Ovary (tissue), 9 donors: ENCODE results near the gene EXD3. TPM values are rescaled to one million over a fixed set of nuclear protein-coding genes. Genes with fewer than 3 reads are reported as not detected.

Experiments
- DNase-seq, 5 donors: peaks; one replicate each; pipeline ENCODE4 v3.0.0-alpha.2; 2019 to 2020
- H3K27ac ChIP-seq, 2 donors: fragments of 200-600 bp; one replicate each; pipeline versions ENCODE4 v1.5.1 to v1.8.0; 2019 to 2022
- H3K27me3 ChIP-seq: fragments of 200-600 bp; one replicate; pipeline ENCODE4 v1.8.0; 2022
- H3K36me3 ChIP-seq: fragments of 200-600 bp; sonication (generic); one replicate; pipeline ENCODE4 v1.5.1; 2019
- H3K4me1 ChIP-seq: one replicate; pipeline ENCODE4 v1.8.1; 2013; ENCODE audit warnings: mild to moderate bottlenecking, moderate library complexity; ENCODE audit not compliant: insufficient read depth
- H3K4me3 ChIP-seq: fragments of 200-600 bp; sonication (generic); one replicate; pipeline ENCODE4 v1.5.1; 2017
- H3K9me3 ChIP-seq, 2 donors: fragments of 200-600 bp in 1 of 2; sonication (generic) in 1 of 2; one replicate each; pipeline versions ENCODE4 v1.5.1 to v1.8.1; 2013 to 2019; ENCODE audit warnings: mild to moderate bottlenecking in 1 of 2, moderate library complexity in 1 of 2
- EP300 ChIP-seq: sonication (generic); formaldehyde crosslinking; IDR thresholded peaks from one replicate; pipeline ENCODE4 v1.6.1; 2017; ENCODE audit warnings: antibody characterized with exemption
- POLR2A ChIP-seq: fragments of 450-650 bp; IDR thresholded peaks from one replicate; pipeline ENCODE4 v1.6.1; 2017; ENCODE audit warnings: antibody characterized with exemption, mild to moderate bottlenecking, moderate library complexity
- WGBS, 3 donors: extraction: QIAGEN DNeasy Blood & Tissue Kit in 1 of 3; methylation state at CpG; one replicate each; pipeline versions ENCODE4 v1.1.5 to v1.1.7; 2013 to 2017; 5-methylcytosine and 5-hydroxymethylcytosine counted together
- intact Hi-C, 4 donors: fragments of 100-400 bp; cut with DNase I; formaldehyde crosslinking; loops; one replicate each; pipeline versions ENCODE4 v1.11.0 to v1.15.1; 2022 to 2023
- polyA plus RNA-seq, 2 donors: library from polyadenylated mRNA; stranded (reverse); fragments of 200-250 nt in 1 of 2; fragments of 350-450 nt in 1 of 2; fragmentation: Illumina TruSeq in 1 of 2; extraction: RNeasy Lipid Tissue Mini Kit (QIAGEN cat#74804) in 1 of 2; gene quantifications; one replicate each; pipeline ENCODE4 v1.2.3, GENCODE V29; 2013 to 2014
- total RNA-seq, 7 donors: library from RNA; depleted of rRNA in 2 of 7; stranded (reverse); fragments of >200 nt in 2 of 7; fragmentation: NEBNext Ultra II Directional in 3 of 7; extraction: Animal tissue kit (Norgen Biotek cat#: 25700) in 3 of 7; gene quantifications; one replicate each; pipeline versions ENCODE4 v1.1.0 to v1.2.4, GENCODE V29; 2016 to 2023
- TF ChIP-seq, protein P1 (sequence below), 3 donors: fragments of 450-650 bp in 2 of 3; fragments of 200-600 bp in 1 of 3; IDR thresholded peaks; one replicate each; pipeline versions ENCODE4 v1.5.1 to v1.8.0; 2016 to 2022; ENCODE audit warnings: antibody characterized with exemption in 3 of 3, mild to moderate bottlenecking in 1 of 3
- donor health status: DM: no; HTN: no; CAD: no; lungs with moderate emphysema.
- donor health status: DM: no; HTN: no; CAD: no.
- donor health status: Bipolar disorder and iron deficiency.
- donor health status: DM: yes; HTN: yes; CAD: no.
- donor health status: DM: no; HTN: no; CAD: no.
- donor health status: DM: yes; HTN: yes; CAD: no.

EXD3 gene
- total and polyA plus RNA-seq, 9 donors: 1.0 to 30.6 (median 23.4) TPM

DNA sequence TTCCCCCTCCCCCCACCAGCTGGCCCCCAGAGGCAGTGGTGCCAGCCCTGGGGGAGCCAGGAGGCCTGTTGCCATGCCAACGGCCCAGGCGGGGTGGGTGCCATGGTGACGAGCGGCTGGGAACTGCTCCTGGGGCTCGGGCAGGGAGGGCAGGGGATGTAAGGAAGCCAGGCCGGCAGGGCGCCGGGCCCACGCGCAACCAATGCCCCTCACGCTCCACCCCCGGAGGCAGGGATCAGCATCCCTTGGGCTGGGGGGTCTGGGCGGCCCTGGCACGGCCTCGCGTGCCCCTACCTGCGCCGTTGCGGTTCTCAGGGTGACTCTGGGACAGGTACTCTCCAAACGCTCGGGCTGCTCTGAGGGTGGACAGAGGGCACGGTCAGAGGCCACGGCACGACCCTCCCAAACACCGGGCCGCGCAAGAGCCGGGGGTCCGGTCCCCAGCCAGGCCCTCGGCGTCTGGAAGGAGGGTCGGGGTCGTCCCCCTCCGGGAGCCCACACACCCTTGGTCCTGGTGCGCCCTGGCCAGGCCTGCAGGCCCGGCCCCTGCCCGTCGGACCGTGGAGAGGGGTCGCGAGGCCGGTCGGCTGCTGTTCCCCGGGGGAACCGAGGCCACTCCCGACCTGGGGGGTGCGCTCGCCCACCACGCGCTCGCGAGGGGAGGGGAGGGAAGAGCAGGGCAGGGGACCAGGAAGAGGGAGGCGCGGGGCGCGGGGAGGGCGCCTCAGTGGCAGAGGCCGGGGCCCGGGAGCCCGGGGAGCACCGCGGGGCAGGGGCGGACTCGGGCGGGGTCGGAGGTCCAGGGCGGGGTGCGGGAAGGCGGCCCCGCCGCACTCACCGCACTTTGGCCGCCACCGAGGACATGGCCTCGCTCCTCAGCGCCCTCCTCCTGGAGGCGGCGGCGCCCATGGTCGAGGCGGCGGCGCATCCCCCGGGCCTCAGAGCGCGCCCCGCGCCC, 35.5 kb upstream of the EXD3 start:
- peak; percentile 38 to 73 (median 59) for DNase-seq
- WGBS, 3 donors: 7 to 19% (median 18%) methylated on average over 37 to 86 of the region's 88 CpGs
- Histone ChIP-seq H3K9me3 (no peaks in the 10 kb centered on the region), H3K27me3 (no peaks in the 10 kb centered on the region), H3K4me1 (peaks cover 15% of the 10 kb centered on the region), H3K36me3 (no peaks in the 10 kb centered on the region), H3K4me3 (peak overlapping the region; percentile 46), H3K27ac (peak overlapping the region in 1 of 2 donors; percentile 72)
- intact Hi-C loops: loop anchor here in 1 of 4 donors (2.0 kb wide), 1 partner anchor 36 kb away; the partner anchor contains the start of genes EXD3 and NOXA1
- no peak for TF ChIP-seq EP300
- no peak for TF ChIP-seq POLR2A
- TF ChIP-seq, protein P1, sequence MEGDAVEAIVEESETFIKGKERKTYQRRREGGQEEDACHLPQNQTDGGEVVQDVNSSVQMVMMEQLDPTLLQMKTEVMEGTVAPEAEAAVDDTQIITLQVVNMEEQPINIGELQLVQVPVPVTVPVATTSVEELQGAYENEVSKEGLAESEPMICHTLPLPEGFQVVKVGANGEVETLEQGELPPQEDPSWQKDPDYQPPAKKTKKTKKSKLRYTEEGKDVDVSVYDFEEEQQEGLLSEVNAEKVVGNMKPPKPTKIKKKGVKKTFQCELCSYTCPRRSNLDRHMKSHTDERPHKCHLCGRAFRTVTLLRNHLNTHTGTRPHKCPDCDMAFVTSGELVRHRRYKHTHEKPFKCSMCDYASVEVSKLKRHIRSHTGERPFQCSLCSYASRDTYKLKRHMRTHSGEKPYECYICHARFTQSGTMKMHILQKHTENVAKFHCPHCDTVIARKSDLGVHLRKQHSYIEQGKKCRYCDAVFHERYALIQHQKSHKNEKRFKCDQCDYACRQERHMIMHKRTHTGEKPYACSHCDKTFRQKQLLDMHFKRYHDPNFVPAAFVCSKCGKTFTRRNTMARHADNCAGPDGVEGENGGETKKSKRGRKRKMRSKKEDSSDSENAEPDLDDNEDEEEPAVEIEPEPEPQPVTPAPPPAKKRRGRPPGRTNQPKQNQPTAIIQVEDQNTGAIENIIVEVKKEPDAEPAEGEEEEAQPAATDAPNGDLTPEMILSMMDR (IDR thresholded peaks at IDR 0.05): no peak

DNA sequence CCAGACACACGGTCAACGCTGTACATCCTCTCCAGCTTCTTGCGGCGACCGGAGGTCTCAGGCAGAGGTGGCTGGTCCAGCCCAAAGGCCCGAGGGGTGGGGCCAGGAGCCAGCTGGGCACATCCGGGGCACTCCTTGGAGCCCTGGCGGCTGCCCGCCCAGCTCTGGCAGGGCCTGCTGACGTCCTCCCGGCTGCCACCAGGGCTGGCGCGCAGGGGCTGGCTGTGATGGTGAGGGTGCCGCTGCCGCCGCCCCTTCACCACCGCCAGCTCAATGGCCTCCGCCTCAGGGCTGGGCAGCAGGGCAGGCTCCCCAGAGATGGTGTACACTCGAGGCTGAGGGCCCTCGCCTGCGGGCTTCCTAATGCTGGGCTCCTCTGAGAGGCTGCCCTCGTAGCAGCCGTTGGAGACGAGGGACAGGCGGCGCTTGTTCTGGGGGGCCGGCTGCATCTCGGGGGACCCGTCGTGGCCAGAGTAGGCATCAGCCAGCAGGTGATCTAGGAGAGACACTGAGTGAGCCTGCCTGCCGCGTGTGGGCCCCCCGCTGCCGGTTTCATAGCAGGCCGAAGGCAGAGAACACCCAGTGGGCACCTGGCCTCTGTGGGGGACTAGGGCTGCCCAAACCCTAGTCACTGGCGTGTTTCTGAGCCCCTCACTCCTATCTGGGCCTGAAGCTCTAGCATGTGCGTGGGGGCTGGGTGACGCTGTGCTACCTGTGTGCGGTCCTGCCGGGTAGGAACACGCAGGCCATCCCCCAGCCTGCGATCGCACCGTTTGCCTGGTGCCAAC, 34.6 kb upstream of the EXD3 start:
- WGBS, 3 donors: 89 to 94% (median 90%) methylated on average over 29 to 44 of the region's 44 CpGs
- intact Hi-C loops: loop anchor here in 1 of 4 donors (2.0 kb wide), 1 partner anchor 35 kb away; the partner anchor contains the start of genes EXD3 and NOXA1
- Histone ChIP-seq H3K27ac (peak overlapping the region in 1 of 2 donors; percentile 30), H3K9me3 (no peaks in the 10 kb centered on the region), H3K4me1 (peaks cover 15% of the 10 kb centered on the region), H3K4me3 (no peak overlapping the region), H3K36me3 (no peaks in the 10 kb centered on the region), H3K27me3 (no peaks in the 10 kb centered on the region)
- peak in 4 of 5 donors; percentile 15 to 65 (median 59) for DNase-seq
- TF ChIP-seq EP300: no peak
- TF ChIP-seq POLR2A: no peak
- TF ChIP-seq, protein P1 (IDR thresholded peaks at IDR 0.05): no peak

DNA sequence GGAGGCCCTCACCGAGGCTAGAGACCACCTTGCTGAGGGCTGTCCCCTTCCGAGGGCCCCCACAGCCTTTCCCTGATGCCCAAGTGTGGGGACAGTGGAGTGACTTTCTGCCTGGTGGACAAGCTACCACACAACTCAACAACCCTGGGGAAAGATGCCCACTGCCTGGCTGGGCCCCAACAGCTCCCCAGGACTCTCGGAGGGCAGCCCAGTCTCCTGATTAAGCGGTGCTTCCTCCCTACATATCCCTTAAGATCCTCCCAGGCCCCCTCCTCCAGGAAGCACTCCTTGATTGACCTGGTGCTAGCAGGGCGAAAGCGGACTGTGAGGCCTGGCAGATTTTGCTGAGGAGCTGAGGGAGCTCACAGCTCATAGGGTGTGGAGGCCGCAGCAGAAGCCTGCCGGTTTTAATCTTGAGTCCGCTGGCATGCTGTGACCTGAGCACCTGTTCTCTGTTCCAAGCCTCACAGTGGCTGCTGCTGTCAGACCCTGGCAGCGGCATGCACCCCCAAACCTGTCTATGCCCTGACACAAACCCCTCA, 34.0 kb upstream of the EXD3 start:
- Histone ChIP-seq H3K27ac (peak overlapping the region in 1 of 2 donors; percentile 38), H3K9me3 (no peaks in the 10 kb centered on the region), H3K36me3 (no peaks in the 10 kb centered on the region), H3K4me3 (no peak overlapping the region), H3K4me1 (peaks cover 15% of the 10 kb centered on the region), H3K27me3 (no peaks in the 10 kb centered on the region)
- 79 to 81% (median 80%) methylated on average over 10 of the region's 10 CpGs for WGBS, 3 donors
- peak; percentile 8 to 53 (median 37) for DNase-seq
- TF ChIP-seq EP300 (no peak), POLR2A (no peak)
- TF ChIP-seq, protein P1 (IDR thresholded peaks at IDR 0.05): no peak
- intact Hi-C loops: no loop called here
